Activated T-cell treated with anti-CD3 and anti-CD28 coated beads, Interleukin-2, amount 50 U/mL, for 24 hours (primary cell): ENCODE results near the gene ELP1.
"Not testable (repeated sequence)": the region's sequence is repeated elsewhere in the genome, so short reads cannot be mapped to it uniquely, and the experiment has no call there.

Experiments used
- DNase-seq: peaks from one replicate; pipeline ENCODE4 v3.0.0-alpha.2; 2020
- H3K27ac Mint-ChIP-seq: 2 replicates; pipeline ENCODE4 v1.8.0; 2020; ENCODE audit warnings: mild to moderate bottlenecking, mixed read lengths
- H3K27me3 Mint-ChIP-seq: 2 replicates; pipeline ENCODE4 v1.8.0; 2020; ENCODE audit warnings: mixed read lengths
- H3K36me3 Mint-ChIP-seq: 2 replicates; pipeline ENCODE4 v1.8.0; 2020; ENCODE audit warnings: low read depth, mixed read lengths
- H3K4me1 Mint-ChIP-seq: 2 replicates; pipeline ENCODE4 v1.8.0; 2020; ENCODE audit warnings: low read depth, mixed read lengths
- H3K4me3 Mint-ChIP-seq: 2 replicates; pipeline ENCODE4 v1.8.0; 2020; ENCODE audit warnings: mild to moderate bottlenecking, moderate library complexity, mixed read lengths
- H3K9me3 Mint-ChIP-seq: 2 replicates; pipeline ENCODE4 v1.8.0; 2020; ENCODE audit warnings: mixed read lengths

The ELP1 gene

DNA sequence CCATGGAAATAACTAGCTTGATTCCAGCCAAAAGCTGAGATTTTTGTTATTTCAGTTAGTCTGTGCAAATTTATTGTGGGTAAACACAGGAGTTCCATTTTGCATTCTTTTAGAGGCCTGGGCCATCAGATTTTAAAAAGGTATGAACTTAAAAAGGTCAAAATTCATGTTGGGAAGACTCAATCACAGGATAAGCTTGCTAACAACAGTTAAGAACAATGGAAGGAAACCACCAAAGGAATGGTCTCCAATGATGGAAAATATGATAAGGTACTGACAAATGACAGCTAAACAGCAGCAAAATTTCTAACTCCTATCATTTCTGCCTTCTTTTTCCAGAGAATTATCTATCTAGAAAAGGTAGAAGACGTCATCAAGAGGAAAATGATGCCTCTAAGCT lies 16.2 kb upstream of the ELP1 start:
- Mint-ChIP-seq H3K27ac (no peak overlapping the region), H3K4me1 (peaks cover 2% of the 10 kb centered on the region), H3K9me3 (no peaks in the 10 kb centered on the region), H3K27me3 (no peaks in the 10 kb centered on the region), H3K36me3 (no peaks in the 10 kb centered on the region), H3K4me3 (no peak overlapping the region)
- no peak for DNase-seq

DNA sequence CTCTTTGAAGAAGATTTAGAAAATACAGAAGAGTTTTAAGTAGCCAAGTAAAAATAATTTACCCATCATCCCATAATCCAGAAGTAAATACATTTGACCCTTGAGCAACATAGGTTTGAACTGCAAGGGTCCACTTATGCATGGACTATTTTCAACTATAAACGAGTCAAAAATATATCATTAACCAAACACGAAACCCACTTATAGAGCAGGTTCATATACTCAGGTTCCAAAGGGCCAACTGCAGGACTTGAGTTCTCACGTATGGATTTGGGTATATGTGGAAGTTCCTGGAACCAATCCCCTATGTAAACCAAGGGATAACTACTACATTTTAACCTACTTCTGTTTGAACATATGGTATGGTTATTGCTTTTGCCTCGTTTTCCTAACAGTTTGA lies 6.1 kb upstream of the ELP1 start:
- Mint-ChIP-seq H3K4me3 (no peak overlapping the region), H3K36me3 (peaks cover 47% of the 10 kb centered on the region), H3K27me3 (no peaks in the 10 kb centered on the region), H3K4me1 (peaks cover 12% of the 10 kb centered on the region), H3K27ac (no peak overlapping the region), H3K9me3 (no peaks in the 10 kb centered on the region)
- DNase-seq, result no peak

DNA sequence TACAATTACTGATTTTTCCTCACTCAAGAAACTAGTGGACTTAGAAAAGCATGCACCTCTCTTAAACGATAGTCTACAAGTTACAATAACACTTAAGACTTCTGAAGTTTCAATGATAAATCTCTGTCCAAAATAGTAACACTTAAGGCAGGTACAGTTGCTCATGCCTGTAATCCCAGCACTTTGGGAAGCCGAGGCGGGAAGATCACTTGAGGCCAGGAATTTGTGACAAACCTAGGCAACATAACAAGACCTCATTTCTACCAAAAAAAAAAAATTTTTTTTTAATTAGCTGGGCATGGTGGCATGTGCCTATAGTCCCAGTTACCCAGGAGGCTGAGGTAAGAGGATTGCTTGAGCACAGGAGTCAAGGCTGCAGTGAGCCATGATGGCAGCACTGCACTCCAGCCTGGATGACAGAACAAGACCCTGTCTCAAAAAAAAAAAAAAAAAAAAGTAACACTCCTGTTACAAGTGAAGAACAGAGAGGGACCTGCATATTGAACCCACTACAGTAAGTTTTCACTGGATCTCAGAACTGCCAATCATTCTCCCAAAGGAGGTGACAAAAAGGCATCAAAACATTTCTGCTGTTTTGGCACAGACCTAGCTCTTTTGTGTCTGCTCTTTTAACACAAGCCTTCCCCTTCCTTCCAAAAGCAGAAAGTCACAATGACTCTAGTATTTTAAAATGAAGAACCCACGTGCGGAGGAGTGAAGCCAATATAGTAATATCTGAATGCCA lies 3.8 kb upstream of the ELP1 start:
- no peak overlapping the region for H3K4me3 Mint-ChIP-seq
- H3K27ac Mint-ChIP-seq, result no peak overlapping the region
- H3K36me3 Mint-ChIP-seq, result peaks cover 61% of the 10 kb centered on the region
- DNase-seq, result no peak
- H3K9me3 Mint-ChIP-seq, result no peaks in the 10 kb centered on the region
- no peaks in the 10 kb centered on the region for H3K27me3 Mint-ChIP-seq
- peaks cover 17% of the 10 kb centered on the region for H3K4me1 Mint-ChIP-seq

DNA sequence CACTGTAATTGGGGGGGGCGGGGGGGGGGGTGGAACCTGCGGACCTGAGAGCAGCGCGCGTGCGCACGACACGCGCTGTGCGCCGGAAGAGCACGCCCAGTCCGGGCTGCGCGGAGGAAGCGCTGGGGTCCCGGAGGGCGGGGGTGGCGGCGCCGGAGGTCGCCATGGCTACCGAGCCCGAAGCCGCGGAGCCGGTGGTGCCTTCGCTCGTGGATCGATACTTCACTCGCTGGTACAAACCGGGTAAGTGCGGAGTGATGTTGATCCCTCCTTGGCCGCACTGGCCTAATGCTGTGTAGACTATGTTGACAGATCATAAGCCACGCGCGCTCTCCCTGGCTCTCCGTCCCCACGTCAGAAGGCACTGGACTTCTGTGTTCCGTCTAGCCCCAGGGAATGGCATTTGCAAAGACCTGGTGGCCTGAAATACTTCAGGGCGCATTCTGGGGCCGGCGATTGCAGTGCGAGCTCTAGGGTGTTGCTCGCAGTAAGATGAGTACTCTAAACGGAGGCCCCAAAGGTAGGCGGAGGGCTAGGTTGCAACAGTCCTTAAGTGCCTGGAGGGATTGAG lies 484 bp upstream of the ELP1 start, which contains the start of gene ABITRAM:
Gene ABITRAM, plus strand, starts transcription at position 78 of the 571 bp plus-strand sequence. Its CDS starts 87 bp downstream, at position 165.
- H3K36me3 Mint-ChIP-seq, result peaks cover 60% of the 10 kb centered on the region

DNA sequence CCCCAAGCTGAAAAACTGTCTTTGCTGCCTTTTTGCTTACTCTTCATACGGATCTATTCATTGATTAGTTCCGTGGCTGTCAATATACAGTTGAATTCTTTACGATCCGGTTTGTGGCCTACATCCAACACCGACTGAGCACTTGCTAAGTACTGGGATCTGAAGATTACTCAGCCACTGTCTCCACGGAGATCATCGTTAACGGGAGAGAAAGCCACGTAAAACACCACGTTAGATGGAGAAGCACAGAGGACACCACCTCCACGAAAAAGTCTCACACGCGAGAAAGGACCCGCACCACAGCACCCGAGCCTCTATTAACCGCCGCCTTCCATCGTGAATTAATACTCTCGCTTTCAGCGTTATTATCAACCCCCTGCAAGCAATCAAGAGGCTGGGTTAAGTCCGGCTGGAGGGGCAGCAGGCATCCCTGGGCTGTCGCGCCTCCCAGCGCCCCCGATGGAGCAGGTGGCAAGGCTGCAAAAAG lies 650 bp downstream of the ELP1 start:
- DNase-seq, result no peak
- Mint-ChIP-seq H3K27ac (peak overlapping the region; percentile 96), H3K4me1 (peaks cover 35% of the 10 kb centered on the region), H3K9me3 (no peaks in the 10 kb centered on the region), H3K27me3 (no peaks in the 10 kb centered on the region), H3K4me3 (peak overlapping the region; percentile 97), H3K36me3 (peaks cover 60% of the 10 kb centered on the region)

More for the DNA sequence above, 484 bp upstream of the ELP1 start, which contains the start of gene ABITRAM:
- H3K4me1 Mint-ChIP-seq, result peaks cover 35% of the 10 kb centered on the region
- H3K4me3 Mint-ChIP-seq, result peak within 1 kb of the TSS; percentile 97
- DNase-seq, result peak; percentile 84
- H3K9me3 Mint-ChIP-seq, result no peaks in the 10 kb centered on the region
- peak within 1 kb of the TSS; percentile 96 for H3K27ac Mint-ChIP-seq
- no peaks in the 10 kb centered on the region for H3K27me3 Mint-ChIP-seq

DNA sequence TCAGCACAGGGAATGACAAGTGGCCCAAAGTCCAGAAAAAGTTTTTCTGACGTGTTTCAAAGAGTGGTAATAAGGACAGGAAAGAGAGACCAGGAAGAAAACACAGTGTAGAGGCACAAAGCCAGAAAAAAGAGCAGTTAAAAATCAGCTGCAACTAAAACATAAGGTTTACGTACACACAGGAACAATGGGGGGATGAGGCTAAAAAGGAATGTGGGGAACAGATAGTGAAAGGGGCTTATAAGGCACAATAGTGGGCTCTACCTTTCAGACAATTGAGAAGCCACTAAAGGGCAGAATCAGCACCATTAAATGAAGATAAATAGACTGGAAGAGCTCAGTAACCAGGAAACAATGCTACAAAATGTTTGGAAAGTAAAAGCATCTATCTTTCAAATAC lies 5.5 kb downstream of the ELP1 start:
- H3K27ac Mint-ChIP-seq, result no peak overlapping the region
- no peak for DNase-seq
- H3K9me3 Mint-ChIP-seq, result no peaks in the 10 kb centered on the region
- H3K27me3 Mint-ChIP-seq, result no peaks in the 10 kb centered on the region
- peaks cover 25% of the 10 kb centered on the region for H3K4me1 Mint-ChIP-seq
- peaks cover 76% of the 10 kb centered on the region for H3K36me3 Mint-ChIP-seq
- no peak overlapping the region for H3K4me3 Mint-ChIP-seq

DNA sequence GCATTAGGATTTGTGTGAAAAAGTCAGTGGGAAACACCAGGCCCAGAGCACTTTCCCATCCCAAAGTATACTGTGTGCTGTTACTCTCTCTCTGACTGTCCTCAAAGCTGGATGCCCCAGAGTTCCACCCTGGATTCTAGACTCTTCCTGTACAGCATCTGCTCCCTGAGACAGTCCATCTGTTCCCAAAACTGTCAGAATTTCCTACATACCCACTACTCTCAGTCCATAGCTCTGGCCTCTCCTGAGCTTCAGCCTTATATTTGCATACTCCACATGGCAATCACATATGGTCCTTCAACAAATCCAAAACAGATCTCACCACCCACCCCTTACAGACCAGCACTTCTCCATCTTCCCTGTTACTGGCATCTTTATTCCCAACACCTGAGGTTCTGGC lies 9.5 kb downstream of the ELP1 start:
- peaks cover 1% of the 10 kb centered on the region for H3K4me1 Mint-ChIP-seq
- no peak overlapping the region for H3K4me3 Mint-ChIP-seq
- DNase-seq, result no peak
- H3K9me3 Mint-ChIP-seq, result no peaks in the 10 kb centered on the region
- peak overlapping the region; percentile 7 for H3K27ac Mint-ChIP-seq
- H3K27me3 Mint-ChIP-seq, result no peaks in the 10 kb centered on the region
- peaks cover 95% of the 10 kb centered on the region for H3K36me3 Mint-ChIP-seq

DNA sequence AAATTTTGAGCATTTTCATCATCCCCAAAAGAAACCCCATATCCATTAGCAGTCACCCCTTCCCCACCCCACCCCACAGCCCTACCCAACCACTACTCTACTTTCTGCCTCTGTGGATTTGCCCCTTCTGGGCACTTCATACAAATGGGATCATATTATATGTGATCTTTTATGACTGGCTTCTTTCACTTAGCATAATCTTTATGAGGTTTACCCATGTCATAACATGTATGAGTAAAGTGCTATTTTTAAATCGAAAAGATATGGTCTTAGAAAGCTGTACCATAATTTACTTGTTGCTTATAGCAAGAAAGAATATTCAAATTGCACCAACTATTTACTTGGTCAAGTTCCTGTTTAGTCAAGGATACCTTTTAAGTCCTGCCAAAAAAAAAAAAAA lies 12.7 kb downstream of the ELP1 start:
- H3K9me3 Mint-ChIP-seq, result no peaks in the 10 kb centered on the region
- no peak for DNase-seq
- H3K4me1 Mint-ChIP-seq, result no peaks in the 10 kb centered on the region
- no peaks in the 10 kb centered on the region for H3K27me3 Mint-ChIP-seq
- peaks cover 94% of the 10 kb centered on the region for H3K36me3 Mint-ChIP-seq
- no peak overlapping the region for H3K27ac Mint-ChIP-seq
- no peak overlapping the region for H3K4me3 Mint-ChIP-seq

DNA sequence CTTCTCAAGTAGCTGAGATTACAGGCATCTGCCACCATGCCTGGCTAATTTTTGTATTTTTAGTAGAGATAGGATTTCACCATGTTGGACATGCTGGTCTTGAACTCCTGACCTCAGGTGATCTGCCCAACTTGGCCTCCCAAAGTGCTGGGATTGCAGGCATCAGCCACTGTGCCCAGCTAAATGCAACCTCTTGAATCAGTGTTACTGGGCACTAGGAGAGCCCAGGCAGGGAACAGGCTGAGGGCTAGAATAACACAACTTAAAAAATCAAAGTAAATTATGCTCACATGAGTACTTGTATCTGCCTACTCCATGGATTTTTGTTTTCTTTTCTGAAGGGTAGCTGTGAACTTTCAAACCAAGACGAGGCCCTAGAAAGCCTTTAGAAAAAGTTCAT lies 13.5 kb downstream of the ELP1 start:
- peaks cover 94% of the 10 kb centered on the region for H3K36me3 Mint-ChIP-seq
- not testable (repeated sequence) for H3K27me3 Mint-ChIP-seq, H3K9me3 Mint-ChIP-seq, DNase-seq, H3K4me1 Mint-ChIP-seq, H3K27ac Mint-ChIP-seq, H3K4me3 Mint-ChIP-seq

DNA sequence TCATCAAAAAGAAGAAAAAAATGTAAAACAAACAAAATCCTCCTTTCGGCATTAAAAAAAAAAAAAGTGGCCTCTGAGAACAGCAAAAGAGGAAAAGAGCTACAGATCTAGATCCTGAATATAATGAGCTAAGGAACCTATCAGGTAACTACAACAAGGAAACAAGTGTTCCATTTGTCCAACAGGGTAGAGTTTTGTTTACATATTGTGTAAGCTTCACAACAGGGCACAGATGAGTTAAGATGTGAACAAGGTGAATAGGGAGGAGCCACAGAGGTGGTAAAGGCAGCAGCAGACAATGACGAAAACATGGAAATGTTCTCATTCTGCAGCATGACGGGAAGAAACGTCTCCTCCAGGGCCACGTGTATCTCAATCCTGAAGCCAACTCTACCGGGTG lies 14.4 kb downstream of the ELP1 start:
- no peaks in the 10 kb centered on the region for H3K27me3 Mint-ChIP-seq
- no peak for DNase-seq
- no peak overlapping the region for H3K27ac Mint-ChIP-seq
- peaks cover 93% of the 10 kb centered on the region for H3K36me3 Mint-ChIP-seq
- no peaks in the 10 kb centered on the region for H3K4me1 Mint-ChIP-seq
- H3K4me3 Mint-ChIP-seq, result no peak overlapping the region
- no peaks in the 10 kb centered on the region for H3K9me3 Mint-ChIP-seq

DNA sequence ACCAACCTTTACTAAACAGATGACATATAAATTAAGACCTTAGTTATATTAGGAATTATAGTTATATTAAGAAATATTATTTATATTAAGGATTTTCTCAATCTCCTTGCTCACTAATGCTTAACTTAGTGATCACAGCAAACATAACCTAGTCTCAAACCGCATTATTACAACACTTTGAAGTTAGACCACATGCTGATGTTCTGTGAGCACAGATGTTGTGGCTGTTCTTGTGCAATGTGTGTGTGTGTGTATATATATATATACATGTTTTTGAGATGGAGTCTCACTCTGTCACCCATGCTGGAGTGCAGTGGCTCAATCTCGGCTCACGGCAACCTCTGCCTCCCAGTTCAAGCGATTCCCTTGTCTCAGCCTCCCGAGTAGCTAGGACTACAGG lies 20.5 kb downstream of the ELP1 start:
- Mint-ChIP-seq H3K9me3 (no peaks in the 10 kb centered on the region), H3K36me3 (peaks cover 92% of the 10 kb centered on the region), H3K27me3 (no peaks in the 10 kb centered on the region), H3K4me3 (no peak overlapping the region), H3K27ac (no peak overlapping the region), H3K4me1 (peaks cover 15% of the 10 kb centered on the region)
- no peak for DNase-seq

DNA sequence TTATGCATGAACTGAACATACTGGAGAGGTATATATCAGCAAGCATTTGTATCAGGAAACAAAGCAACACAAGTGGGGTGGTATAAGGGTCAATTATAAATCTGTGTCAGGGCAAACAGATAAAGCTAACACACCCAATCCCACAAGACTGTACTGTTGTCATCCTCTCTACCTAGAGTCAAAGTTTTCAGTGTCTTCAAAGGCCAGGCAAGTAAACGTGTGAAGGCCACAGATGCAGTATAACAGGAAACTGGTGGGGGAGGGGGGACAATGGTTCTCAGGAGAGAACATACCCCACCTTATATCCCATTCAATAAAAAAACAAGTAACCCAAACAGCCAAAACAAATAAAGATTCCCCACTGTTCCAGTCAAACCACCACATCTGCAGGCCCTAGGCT lies 22.1 kb downstream of the ELP1 start:
- Mint-ChIP-seq H3K4me1 (peaks cover 15% of the 10 kb centered on the region), H3K27ac (peak overlapping the region; percentile 27), H3K27me3 (no peaks in the 10 kb centered on the region), H3K4me3 (no peak overlapping the region), H3K9me3 (no peaks in the 10 kb centered on the region), H3K36me3 (peaks cover 93% of the 10 kb centered on the region)
- DNase-seq, result no peak

DNA sequence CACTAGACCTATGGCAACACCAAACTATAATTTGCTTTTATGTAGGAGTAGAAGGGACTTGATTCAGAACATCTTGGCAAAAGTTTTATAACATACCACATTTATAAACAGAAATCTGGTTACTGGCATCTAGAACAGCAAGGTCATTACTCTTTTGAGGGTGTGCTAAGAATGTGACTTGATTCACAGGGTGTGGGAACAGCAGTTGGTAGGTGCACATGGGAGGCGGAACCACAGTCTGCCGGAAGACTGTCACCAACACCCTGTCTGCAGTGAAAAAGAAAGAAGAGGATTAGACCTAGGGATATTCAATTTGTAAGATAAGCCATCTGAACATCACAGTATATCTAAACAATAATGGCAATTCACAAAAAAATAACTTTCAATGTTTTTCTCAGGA lies 23.0 kb downstream of the ELP1 start:
- Mint-ChIP-seq H3K9me3 (no peaks in the 10 kb centered on the region), H3K4me1 (peaks cover 15% of the 10 kb centered on the region), H3K27ac (peak overlapping the region; percentile 18), H3K27me3 (no peaks in the 10 kb centered on the region), H3K36me3 (peaks cover 94% of the 10 kb centered on the region), H3K4me3 (no peak overlapping the region)
- no peak for DNase-seq

DNA sequence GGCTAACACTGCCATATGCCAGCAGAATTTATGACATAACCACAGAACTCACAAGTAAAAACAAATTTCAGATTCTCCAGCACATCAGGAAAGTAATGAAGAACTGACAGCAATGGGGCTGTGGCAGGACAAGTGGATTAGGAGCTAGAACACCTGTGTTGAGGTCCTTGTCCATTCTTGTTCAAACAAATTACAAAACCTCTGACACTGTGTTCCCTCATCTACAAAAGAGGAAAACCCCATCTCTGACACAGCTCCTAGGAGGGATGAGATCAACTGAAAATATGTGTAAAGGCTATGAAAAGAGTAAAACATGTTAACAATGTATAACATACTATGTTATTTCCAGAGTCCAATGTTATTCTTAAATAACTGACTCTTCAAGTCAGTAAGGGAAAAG lies 23.5 kb downstream of the ELP1 start:
- H3K4me1 Mint-ChIP-seq, result peaks cover 15% of the 10 kb centered on the region
- no peak overlapping the region for H3K27ac Mint-ChIP-seq
- no peak for DNase-seq
- peaks cover 94% of the 10 kb centered on the region for H3K36me3 Mint-ChIP-seq
- H3K9me3 Mint-ChIP-seq, result no peaks in the 10 kb centered on the region
- H3K4me3 Mint-ChIP-seq, result no peak overlapping the region
- no peaks in the 10 kb centered on the region for H3K27me3 Mint-ChIP-seq

DNA sequence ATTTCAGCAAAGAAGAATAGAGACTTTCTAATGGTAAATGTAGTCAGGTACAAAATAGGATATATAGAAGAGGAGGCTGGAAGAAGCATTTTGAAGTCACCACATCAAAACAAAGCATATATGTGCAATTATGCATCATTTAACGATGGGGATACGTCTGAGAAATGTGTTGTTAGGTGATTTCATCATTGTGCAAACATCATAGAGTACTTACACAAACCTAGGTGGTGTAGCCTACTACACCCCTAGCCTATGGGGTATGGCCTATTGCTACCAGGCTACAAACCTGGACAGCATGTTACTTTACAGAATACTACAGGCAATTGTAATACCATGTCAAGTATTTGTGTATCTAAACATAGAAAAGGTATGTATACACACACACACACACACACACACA lies 28.4 kb downstream of the ELP1 start:
- no peak overlapping the region for H3K27ac Mint-ChIP-seq
- H3K9me3 Mint-ChIP-seq, result no peaks in the 10 kb centered on the region
- no peaks in the 10 kb centered on the region for H3K4me1 Mint-ChIP-seq
- no peaks in the 10 kb centered on the region for H3K27me3 Mint-ChIP-seq
- H3K4me3 Mint-ChIP-seq, result no peak overlapping the region
- H3K36me3 Mint-ChIP-seq, result peaks cover 90% of the 10 kb centered on the region
- no peak for DNase-seq
